GM18511 (cell line): ENCODE results near the gene SEMA5A.
A peak's percentile ranks its signal among the peaks of the same experiment; 100 is the strongest.

Source experiments
- ATAC-seq: cut with Tn5 transposase; IDR thresholded peaks from one replicate; pipeline ENCODE4 v1.9.1; 2021; ENCODE audit warnings: mild to moderate bottlenecking, moderate library complexity; ENCODE audit not compliant: unreplicated experiment

Gene SEMA5A

GRCh38 chr5:9072701-9073100, 473.2 kb downstream of the SEMA5A start:
- ATAC-seq: no peak

GRCh38 chr5:9071524-9071923, 474.4 kb downstream of the SEMA5A start:
- no peak for ATAC-seq

- no peak for ATAC-seq
Measured at GRCh38 chr5:9071074-9071473, 474.8 kb downstream of the SEMA5A start.

GRCh38 chr5:9069650-9070049, 476.2 kb downstream of the SEMA5A start:
- ATAC-seq: no peak

GRCh38 chr5:9067154-9067553, 478.7 kb downstream of the SEMA5A start:
- no peak for ATAC-seq

- ATAC-seq: no peak
Measured at GRCh38 chr5:9066349-9066748, 479.5 kb downstream of the SEMA5A start.

GRCh38 chr5:9063615-9064245, 482.1 kb downstream of the SEMA5A start:
- no peak for ATAC-seq

GRCh38 chr5:9062873-9063272, 483.0 kb downstream of the SEMA5A start:
- peak; percentile 57 for ATAC-seq

GRCh38 chr5:9059920-9060691, 485.8 kb downstream of the SEMA5A start:
- ATAC-seq: no peak

GRCh38 chr5:9058666-9059065, 487.2 kb downstream of the SEMA5A start:
- no peak for ATAC-seq

GRCh38 chr5:9058161-9058560, 487.7 kb downstream of the SEMA5A start:
- ATAC-seq: no peak

- no peak for ATAC-seq
Measured at GRCh38 chr5:9057406-9058000, 488.4 kb downstream of the SEMA5A start.

- ATAC-seq: no peak
Measured at GRCh38 chr5:9056046-9056445, 489.8 kb downstream of the SEMA5A start.

GRCh38 chr5:9054821-9055589, 490.9 kb downstream of the SEMA5A start:
- ATAC-seq: no peak

GRCh38 chr5:9054322-9054721, 491.6 kb downstream of the SEMA5A start:
- ATAC-seq: no peak

GRCh38 chr5:9052421-9052820, 493.5 kb downstream of the SEMA5A start:
- ATAC-seq: no peak

- ATAC-seq: no peak
Measured at GRCh38 chr5:9051779-9052178, 494.1 kb downstream of the SEMA5A start.

GRCh38 chr5:9047932-9048331, 497.9 kb downstream of the SEMA5A start:
- ATAC-seq: no peak

GRCh38 chr5:9046756-9047481, 499.0 kb downstream of the SEMA5A start:
- no peak for ATAC-seq

- no peak for ATAC-seq
Measured at GRCh38 chr5:9045946-9046345, 499.9 kb downstream of the SEMA5A start.

- ATAC-seq: no peak
Measured at GRCh38 chr5:9042241-9042640, 503.6 kb downstream of the SEMA5A start.
